GM19023 (cell line): ENCODE results near the gene HOXC11.

Experiments used
- ATAC-seq: cut with Tn5 transposase; IDR thresholded peaks from one replicate; pipeline ENCODE4 v1.9.1; 2021; ENCODE audit warnings: mild to moderate bottlenecking, moderate library complexity; ENCODE audit not compliant: unreplicated experiment

HOXC11 gene

GRCh38 chr12:53956914-53957536, 15.9 kb upstream of the HOXC11 start:
- ATAC-seq, result no peak

- no peak for ATAC-seq
Observed at GRCh38 chr12:53958128-53958527, 14.8 kb upstream of the HOXC11 start.

- no peak for ATAC-seq
Observed at GRCh38 chr12:53959314-53959713, 13.6 kb upstream of the HOXC11 start.

GRCh38 chr12:53960187-53961024, 12.5 kb upstream of the HOXC11 start:
- no peak for ATAC-seq

GRCh38 chr12:53961025-53961761, 11.7 kb upstream of the HOXC11 start:
- ATAC-seq, result no peak

- ATAC-seq, result no peak
Observed at GRCh38 chr12:53963005-53963404, 9.9 kb upstream of the HOXC11 start.

GRCh38 chr12:53963434-53964314, 9.3 kb upstream of the HOXC11 start:
- ATAC-seq, result no peak

GRCh38 chr12:53964315-53964713, 8.6 kb upstream of the HOXC11 start:
- ATAC-seq, result no peak

GRCh38 chr12:53965281-53966084, 7.4 kb upstream of the HOXC11 start:
- no peak for ATAC-seq

- no peak for ATAC-seq
Observed at GRCh38 chr12:53966085-53966384, 6.9 kb upstream of the HOXC11 start.

- ATAC-seq, result no peak
Observed at GRCh38 chr12:53966385-53967133, 6.4 kb upstream of the HOXC11 start.

GRCh38 chr12:53967421-53967925, 5.5 kb upstream of the HOXC11 start:
- ATAC-seq, result no peak

- ATAC-seq, result no peak
Observed at GRCh38 chr12:53968214-53969127, 4.5 kb upstream of the HOXC11 start.

- no peak for ATAC-seq
Observed at GRCh38 chr12:53969588-53970259, 3.2 kb upstream of the HOXC11 start.

- ATAC-seq, result no peak
Observed at GRCh38 chr12:53970451-53970850, 2.5 kb upstream of the HOXC11 start.

- ATAC-seq, result no peak
Observed at GRCh38 chr12:53971129-53971528, 1.8 kb upstream of the HOXC11 start.

GRCh38 chr12:53971686-53972085, 1.2 kb upstream of the HOXC11 start:
- ATAC-seq, result no peak
